Nucleus accumbens (tissue), 56 donors: ENCODE measurements around the gene CSF1R.
A peak's percentile ranks its signal among the peaks of the same experiment; 100 is the strongest.

ENCODE experiments used
- DNase-seq, 56 donors: peaks; one replicate each; lab custom pipeline; 2025; lab: John Stamatoyannopoulos, UW

Gene CSF1R

DNA sequence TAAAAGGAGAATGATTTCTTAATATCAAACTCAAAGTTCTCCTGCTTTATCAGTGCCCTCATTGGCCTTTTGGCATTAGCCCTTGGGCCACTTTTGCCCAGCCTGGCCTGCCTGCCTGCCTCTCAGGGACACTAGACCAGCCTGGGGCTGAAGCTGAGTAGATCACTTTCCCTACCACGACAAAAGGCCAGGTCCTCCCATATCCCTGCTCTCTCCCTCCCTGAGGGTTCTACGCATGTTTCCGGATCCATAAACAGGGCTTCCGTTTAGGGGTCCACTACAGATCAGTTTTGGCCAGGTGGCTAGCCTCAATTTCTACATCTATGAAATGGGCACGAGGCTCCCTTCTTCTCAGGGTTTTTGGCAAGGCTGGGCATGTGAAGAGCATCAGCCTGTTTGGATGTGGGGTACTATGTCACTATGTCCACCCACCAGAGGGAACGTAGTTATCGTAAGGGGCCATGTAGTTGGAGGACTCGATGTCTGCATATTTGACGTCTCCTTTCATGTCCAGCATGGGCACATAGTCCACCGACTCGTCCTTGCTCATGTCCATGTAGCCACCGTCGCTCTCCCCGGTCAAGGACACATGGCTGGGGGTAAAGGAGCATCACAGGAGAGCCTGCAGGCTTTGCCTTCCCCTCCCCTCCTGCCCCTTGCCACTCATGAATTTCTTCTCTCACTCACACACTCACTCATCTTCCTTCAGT is 35.2 kb upstream of the CSF1R start:
- no peak for DNase-seq

GRCh38 chr5:150120617-150121447 is 34.5 kb upstream of the CSF1R start:
- no peak for DNase-seq

GRCh38 chr5:150120062-150120441 is 33.7 kb upstream of the CSF1R start:
- DNase-seq: no peak

- DNase-seq: no peak
Observed at GRCh38 chr5:150119421-150120061, 33.2 kb upstream of the CSF1R start.

DNA sequence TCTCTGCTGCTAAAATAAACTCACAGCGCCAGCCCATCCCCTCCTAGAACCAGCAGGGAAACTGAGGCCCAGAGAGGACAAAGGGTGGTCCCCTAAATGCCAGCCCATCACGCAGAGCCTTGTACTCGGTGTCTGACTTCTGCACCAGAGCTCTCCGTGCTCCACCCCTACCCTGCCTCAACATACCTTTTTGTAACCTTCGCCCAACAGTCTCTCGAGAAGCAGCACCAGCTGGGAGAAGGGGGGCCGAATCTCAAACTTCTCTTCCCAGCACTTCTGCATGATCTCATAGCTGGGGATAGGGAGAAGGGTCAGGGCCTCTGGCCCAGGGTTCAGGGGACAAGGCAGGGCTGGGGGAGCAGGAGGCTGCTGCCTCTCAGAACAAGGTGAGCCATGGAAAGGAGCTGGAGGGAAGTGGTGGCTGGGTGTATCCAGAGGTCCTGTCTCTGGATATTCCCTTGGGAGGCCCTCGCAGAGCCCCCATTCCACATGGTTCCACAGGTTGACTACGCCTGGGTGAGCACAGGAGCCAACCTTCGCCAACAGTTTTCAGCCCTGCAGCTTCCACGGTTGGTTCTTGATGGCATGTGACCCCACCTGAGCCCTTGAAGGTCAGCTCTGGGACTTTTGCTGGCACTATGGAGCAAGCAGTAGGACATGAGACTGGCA is 32.3 kb upstream of the CSF1R start:
- no peak for DNase-seq

GRCh38 chr5:150117945-150118560 is 31.7 kb upstream of the CSF1R start:
- DNase-seq: no peak

- no peak for DNase-seq
Observed at GRCh38 chr5:150116667-150117400, 30.5 kb upstream of the CSF1R start.

DNA sequence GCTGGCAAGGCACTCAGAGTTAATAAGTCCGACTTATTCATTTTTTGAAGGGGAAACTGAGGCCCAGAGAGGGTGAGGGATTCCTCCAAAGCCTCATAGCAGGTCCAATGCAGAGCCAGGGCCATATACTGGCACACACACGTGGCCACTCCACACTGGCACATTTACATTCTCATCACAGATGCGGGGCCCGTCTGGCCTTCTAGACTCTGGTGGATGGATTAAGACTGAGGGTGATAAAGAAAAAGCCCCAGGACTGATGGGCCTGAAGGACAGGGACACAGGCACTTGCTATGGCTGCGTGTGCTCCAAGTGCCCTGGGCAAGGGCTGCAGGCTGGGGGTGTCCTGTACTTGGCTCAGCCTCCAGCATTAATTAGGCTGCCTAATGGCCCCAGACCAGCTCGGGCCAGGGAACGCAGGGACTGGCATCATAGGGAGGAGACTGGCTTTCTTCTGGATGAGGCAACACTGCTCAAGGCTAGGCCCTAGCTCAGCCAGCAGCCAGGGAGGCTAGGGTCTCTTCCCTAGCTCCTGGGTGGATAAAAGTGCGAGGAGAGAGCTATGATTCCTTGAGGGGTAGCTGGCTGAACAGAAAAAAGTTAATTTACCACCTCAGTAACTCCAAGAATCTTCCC is 28.5 kb upstream of the CSF1R start:
- peak in 15 of 56 donors; percentile 26 to 73 (median 41) for DNase-seq

- DNase-seq: no peak
Observed at GRCh38 chr5:150114102-150114641, 27.8 kb upstream of the CSF1R start.

DNA sequence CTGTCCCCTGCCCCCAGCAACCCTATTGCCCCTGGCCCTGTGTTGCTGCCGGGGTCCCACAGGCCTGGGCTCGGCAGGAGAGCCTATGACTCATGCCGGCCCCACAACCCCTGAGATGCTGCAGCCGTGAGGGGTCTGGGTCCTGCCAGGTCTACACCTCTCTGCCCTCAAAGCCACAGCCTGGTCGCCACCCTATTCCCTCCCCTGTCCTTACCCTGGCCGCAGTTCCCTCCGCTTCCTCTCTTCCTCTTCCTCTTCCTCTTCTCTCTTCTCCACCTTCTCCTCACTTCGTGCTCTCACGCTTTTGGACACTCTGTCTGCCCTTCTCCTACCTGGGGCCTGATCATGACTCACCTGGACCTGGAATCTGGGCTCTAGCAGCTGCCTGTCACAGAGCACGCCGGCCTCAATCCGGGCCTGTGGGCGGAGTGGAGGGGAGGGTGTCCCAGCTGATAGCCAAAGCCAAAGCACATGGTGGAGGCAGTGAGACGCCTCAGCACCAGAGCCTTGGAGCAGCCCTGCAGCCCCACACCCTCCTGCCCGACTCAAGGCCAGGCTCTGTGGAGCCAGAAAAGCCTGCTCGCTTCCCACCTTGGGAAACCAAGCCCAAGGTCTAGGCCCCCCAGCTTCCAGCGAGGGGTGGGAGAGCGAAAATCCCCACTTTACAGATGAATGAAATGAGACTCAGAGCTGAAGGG is 26.8 kb upstream of the CSF1R start:
- no peak for DNase-seq

DNA sequence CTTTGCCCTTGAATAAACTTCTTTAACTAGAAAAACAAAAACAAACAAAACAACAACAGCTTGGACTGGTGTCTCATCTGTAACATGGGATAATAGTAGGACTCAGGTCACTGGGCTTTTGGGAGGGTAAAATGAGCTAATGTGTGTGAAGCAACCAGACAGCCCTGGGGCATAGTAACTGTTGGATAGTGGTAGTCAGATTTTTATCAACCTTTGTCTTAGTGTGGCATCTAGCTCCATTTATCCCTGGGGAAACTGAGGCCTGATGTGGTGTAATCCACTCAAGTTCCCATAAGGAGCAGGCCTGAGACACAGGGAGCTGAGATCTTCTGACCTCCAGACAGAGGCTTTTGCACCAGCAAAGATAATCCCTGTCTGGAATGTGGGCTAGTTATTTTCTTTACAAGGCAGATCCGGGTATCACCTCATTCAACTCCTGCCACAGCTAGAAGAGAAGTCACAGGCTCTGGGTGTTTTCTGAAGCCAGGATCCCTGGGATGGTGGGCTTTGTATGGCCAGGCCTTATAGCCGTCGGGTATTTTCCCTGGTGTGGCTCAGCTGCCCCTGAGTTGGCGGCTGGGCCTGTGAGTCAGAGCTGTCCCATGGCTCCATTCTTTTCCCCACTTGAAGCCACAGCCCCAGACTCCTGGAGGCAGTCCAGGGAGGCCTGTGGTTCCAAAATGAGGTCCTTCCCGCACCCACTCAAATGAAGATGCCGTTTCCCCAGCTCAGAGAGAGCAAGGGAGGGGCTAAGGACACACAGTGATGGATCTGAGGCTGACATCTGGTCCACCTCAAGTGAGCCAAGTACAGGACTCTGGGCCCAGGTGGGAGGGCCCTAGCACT is 26.1 kb upstream of the CSF1R start:
- no peak for DNase-seq

DNA sequence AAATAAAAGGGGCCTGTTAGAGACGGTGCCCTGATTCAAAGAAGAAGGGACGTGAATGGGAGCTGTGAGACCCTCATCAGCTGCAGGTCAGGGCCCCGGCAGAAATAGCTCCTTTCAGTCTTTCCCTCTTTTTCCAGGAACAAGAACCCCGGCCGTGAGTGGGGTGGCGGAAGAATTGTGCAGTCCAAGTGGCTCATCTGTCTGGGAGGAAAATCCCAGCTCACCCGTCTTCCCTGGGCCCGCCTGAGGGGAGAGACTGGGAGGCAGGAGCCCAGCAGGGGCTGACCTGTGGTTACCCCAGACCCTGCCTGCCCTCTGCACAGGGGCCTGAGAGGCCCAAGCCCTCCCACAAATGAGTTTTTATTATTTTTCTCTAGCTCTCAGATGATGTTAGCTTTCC is 24.8 kb upstream of the CSF1R start:
- no peak for DNase-seq

DNA sequence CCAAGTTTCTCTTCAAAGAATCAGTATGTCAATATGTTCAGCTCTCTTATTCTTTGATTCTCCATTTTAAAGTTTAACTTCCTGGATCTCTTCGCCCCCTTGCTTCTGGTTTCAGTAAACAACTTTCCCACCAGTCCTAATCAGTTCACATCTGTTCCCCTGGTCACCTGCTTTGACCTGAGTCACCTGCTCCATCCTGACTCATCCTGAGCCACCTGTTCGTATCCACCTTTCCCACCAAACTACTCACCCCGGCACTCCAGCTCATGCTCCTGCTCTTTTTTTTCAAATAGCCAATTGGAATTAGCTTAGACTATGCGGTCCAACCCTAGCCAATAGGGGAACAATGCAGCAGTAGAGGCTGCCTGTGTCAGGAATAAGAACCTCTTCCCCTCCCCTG is 23.6 kb upstream of the CSF1R start:
- no peak for DNase-seq

- DNase-seq: no peak
Observed at GRCh38 chr5:150108711-150109514, 22.6 kb upstream of the CSF1R start.

DNA sequence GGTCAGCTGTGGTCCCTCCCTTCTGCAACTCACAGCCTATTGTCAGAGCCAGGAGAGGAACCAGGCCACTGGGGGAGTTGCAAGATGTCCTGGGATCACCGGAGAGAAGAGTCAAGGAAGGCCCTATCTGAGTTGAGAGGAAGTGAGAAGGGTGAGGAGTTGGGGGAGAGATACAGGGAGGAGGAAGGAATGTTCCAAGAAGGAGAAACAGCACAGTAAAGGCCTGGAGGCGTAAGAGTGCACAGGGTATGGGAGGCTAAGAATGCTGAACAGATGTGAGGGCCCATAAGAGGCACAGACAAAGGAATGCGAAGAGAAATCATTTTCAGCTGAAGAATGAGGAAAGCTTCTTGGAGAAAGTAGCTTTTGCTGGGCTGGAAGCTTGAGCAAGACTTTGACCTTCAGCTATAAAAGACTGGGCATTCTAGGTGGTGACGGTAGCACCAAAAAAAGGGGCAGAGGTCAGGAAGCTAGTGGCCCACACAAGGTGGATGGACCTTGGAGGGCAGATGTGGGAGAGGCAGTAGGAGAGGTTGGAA is 21.6 kb upstream of the CSF1R start:
- DNase-seq: no peak

DNA sequence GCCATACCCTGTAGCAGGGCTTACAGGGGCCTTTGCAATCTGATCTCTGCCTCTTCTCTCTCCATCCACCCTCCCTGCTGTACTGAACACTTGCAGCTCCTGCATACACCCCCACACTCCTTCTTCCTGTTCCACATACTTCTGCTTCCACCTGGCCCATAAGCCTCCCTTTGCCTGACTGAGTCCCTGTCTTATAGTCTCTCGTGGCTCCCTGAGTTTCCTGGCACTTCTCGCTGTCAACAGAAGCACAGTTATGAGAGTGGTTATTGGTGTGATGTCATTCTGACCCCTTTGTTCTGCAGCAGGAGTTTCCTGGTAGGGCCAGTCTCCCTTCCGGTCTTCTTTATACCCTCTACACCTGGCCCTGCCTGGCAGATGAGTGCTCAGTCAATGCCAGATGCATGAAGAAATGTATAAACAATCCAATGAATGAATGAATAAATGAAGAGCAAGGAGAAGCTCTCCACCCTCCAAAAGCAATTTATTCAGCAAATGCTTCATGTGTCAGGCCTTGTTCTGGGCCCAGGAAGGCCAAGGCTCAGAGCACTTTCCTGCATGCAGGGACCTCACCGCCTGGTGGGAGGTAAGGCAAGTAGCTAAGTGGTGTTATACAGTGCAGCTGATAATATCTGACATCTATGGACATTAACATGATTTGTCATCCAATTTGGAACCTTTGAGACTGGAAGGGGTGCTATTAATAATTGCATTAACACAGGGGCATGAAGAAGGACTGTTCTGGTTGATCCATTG is 20.5 kb upstream of the CSF1R start:
- no peak for DNase-seq
